PC-9 (cell line): ENCODE results near the gene P4HB. TPM values are rescaled to one million over a fixed set of nuclear protein-coding genes. Genes with fewer than 3 reads are reported as not detected.

Experiments used
- BruUV-seq: library from RNA; stranded (reverse); fragments of 400-500 nt; replicated peaks from 2 replicates; lab custom pipeline; 2021; lab: Mats Ljungman, UMichigan
- CTCF ChIA-PET: fragments of 300-600 bp; sonication (Branson Sonifier 250); formaldehyde crosslinking; loops from one replicate; lab custom pipeline; 2022; ENCODE audit warnings: antibody characterized with exemption; lab: Charles Lee
- POLR2A ChIA-PET: fragments of 300-600 bp; sonication (Branson Sonifier 250); formaldehyde crosslinking; loops from one replicate; lab custom pipeline; 2022; ENCODE audit warnings: antibody characterized with exemption; ENCODE audit not compliant: unreplicated experiment; lab: Charles Lee
- DNase-seq, 2 experiments: peaks; one replicate each; pipeline versions ENCODE4 v3.0.0 to v3.0.0-alpha.2; 2015 to 2022; ENCODE audit warnings: mixed read lengths in 1 of 2
- H2AFZ ChIP-seq: fragments of 200-600 bp; sonication (generic); 2 replicates; pipeline ENCODE4 v1.8.1; 2017; ENCODE audit warnings: antibody characterized with exemption
- H3F3A ChIP-seq: fragments of 200-600 bp; sonication (generic); 2 replicates; pipeline ENCODE4 v1.8.1; 2017; ENCODE audit warnings: antibody characterized with exemption, mild to moderate bottlenecking, low read depth; ENCODE audit not compliant: insufficient read depth
- H3K27ac ChIP-seq: fragments of 200-600 bp; sonication (generic); 2 replicates; pipeline ENCODE4 v1.6.1; 2016; ENCODE audit warnings: mixed run types
- H3K27me3 ChIP-seq: fragments of 200-600 bp; sonication (generic); 2 replicates; pipeline ENCODE4 v1.6.1; 2016; ENCODE audit warnings: low read depth, mixed run types; ENCODE audit not compliant: insufficient read depth
- H3K36me3 ChIP-seq: fragments of 200-600 bp; sonication (generic); 2 replicates; pipeline ENCODE4 v1.6.1; 2016; ENCODE audit warnings: low read depth, mixed run types
- H3K4me1 ChIP-seq: fragments of 200-600 bp; sonication (generic); replicated peaks from 2 replicates; pipeline ENCODE4 v1.6.1; 2016; ENCODE audit warnings: mixed run types; ENCODE audit not compliant: insufficient read depth
- H3K4me2 ChIP-seq: fragments of 200-600 bp; sonication (generic); 2 replicates; pipeline ENCODE4 v1.6.1; 2017; ENCODE audit warnings: mixed run types
- H3K4me3 ChIP-seq: fragments of 200-600 bp; sonication (generic); 2 replicates; pipeline ENCODE4 v1.6.1; 2016; ENCODE audit warnings: mixed run types
- H3K79me2 ChIP-seq: fragments of 200-600 bp; sonication (generic); 2 replicates; pipeline ENCODE4 v1.6.1; 2017; ENCODE audit warnings: low read depth, mixed run types
- H3K9me2 ChIP-seq: fragments of 200-600 bp; sonication (generic); 2 replicates; pipeline ENCODE4 v1.8.1; 2017; ENCODE audit warnings: mild to moderate bottlenecking; ENCODE audit not compliant: insufficient read depth
- H3K9me3 ChIP-seq: fragments of 200-600 bp; sonication (generic); 2 replicates; pipeline ENCODE4 v1.8.1; 2016; ENCODE audit warnings: low read depth; ENCODE audit not compliant: insufficient read depth
- H4K20me1 ChIP-seq: fragments of 200-600 bp; sonication (generic); 2 replicates; pipeline ENCODE4 v1.8.1; 2017; ENCODE audit not compliant: insufficient read depth
- CTCF ChIP-seq: fragments of 200-600 bp; sonication (generic); conservative IDR thresholded peaks from 2 replicates; pipeline ENCODE4 v1.6.1; 2017; ENCODE audit warnings: mixed run types, antibody characterized with exemption, mild to moderate bottlenecking, moderate library complexity
- EZH2 ChIP-seq: fragments of 200-600 bp; sonication (generic); IDR thresholded peaks from 2 replicates; pipeline ENCODE4 v1.8.0; 2017; ENCODE audit warnings: antibody characterized with exemption, low read depth
- intact Hi-C: fragments of 100-400 bp; cut with micrococcal nuclease; formaldehyde crosslinking; loops from one replicate; pipeline ENCODE4 v1.10.0; 2022; ENCODE audit not compliant: unreplicated experiment
- total RNA-seq: library from RNA; stranded (reverse); gene quantifications from 2 replicates; pipeline ENCODE4 v1.2.3, GENCODE V29; 2021

Gene P4HB
- total RNA-seq, 1 experiment from 2014 or later: 636 TPM

DNA sequence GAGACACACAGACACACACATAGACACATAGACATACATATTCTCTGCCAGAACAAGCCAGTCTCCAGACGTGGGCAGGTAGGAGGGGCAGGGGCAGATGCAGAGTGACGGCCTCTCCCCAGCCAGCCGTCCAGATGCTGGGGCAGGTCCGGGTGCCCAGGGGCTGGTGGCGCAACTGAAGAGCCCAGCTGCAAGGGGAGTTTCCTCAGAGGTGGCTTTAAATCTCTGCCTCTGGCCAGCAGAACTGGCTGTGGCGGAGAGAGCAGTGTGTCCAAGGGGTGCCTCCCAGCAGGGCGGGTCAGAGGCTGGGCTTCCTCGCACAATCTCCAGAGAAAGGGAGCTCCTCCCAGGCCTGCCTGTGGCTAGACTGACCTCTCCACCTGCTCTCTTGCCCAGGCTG lies 65.8 kb downstream of the P4HB start:
- no TSS peak for BruUV-seq
- ChIA-PET POLR2A (interaction anchor here (0.5 to 0.7 kb wide), 4 partner anchors 81 to 197 kb away, joined by 3 to 18 read pairs (median 8); no protein-coding TSS in a partner anchor), CTCF (interaction anchor here (0.8 to 1.0 kb wide), 2 partner anchors 14 to 72 kb away, joined by 5 read pairs; no protein-coding TSS in a partner anchor)
- no peak overlapping the region for H3K27ac ChIP-seq
- no peaks in the 10 kb centered on the region for H4K20me1 ChIP-seq
- no peak overlapping the region for H3K4me3 ChIP-seq
- H2AFZ ChIP-seq: no peak overlapping the region
- TF ChIP-seq EZH2: no peak
- H3K27me3 ChIP-seq: no peaks in the 10 kb centered on the region
- intact Hi-C loops: no loop called here
- peaks cover 24% of the 10 kb centered on the region for H3F3A ChIP-seq
- 0 out of 2 replicates have a peak, but pooled peaks cover 7% of the 10 kb centered on the region for H3K4me1 ChIP-seq
- H3K9me3 ChIP-seq: no peaks in the 10 kb centered on the region
- no peaks in the 10 kb centered on the region for H3K9me2 ChIP-seq
- peak overlapping the region; percentile 32 for H3K4me2 ChIP-seq
- no peaks in the 10 kb centered on the region for H3K79me2 ChIP-seq
- peak; percentile 56 to 84 for DNase-seq
- H3K36me3 ChIP-seq: no peaks in the 10 kb centered on the region

- Histone ChIP-seq H3K4me1 (0 out of 2 replicates have a peak, but pooled peaks cover 7% of the 10 kb centered on the region), H3K79me2 (no peaks in the 10 kb centered on the region), H3K4me2 (peak overlapping the region; percentile 32), H3K9me3 (no peaks in the 10 kb centered on the region), H3K27ac (no peak overlapping the region), H4K20me1 (no peaks in the 10 kb centered on the region), H3K9me2 (no peaks in the 10 kb centered on the region), H3K27me3 (no peaks in the 10 kb centered on the region), H3F3A (peaks cover 24% of the 10 kb centered on the region), H2AFZ (no peak overlapping the region), H3K4me3 (no peak overlapping the region), H3K36me3 (no peaks in the 10 kb centered on the region)
- ChIA-PET POLR2A (interaction anchor here (0.6 to 0.7 kb wide), 2 partner anchors 81 to 87 kb away, joined by 10 to 18 read pairs; no protein-coding TSS in a partner anchor), CTCF (interaction anchor here (1.0 kb wide), 1 partner anchor 14 kb away, joined by 5 read pairs; no protein-coding TSS in a partner anchor)
- no peak for DNase-seq
- intact Hi-C loops: no loop called here
- BruUV-seq: no TSS peak
- TF ChIP-seq EZH2: no peak
- TF ChIP-seq CTCF: no peak
These were observed 66.3 kb downstream of the P4HB start for GRCh38 chr17:81794074-81794476.

Other genes with a start within 250 kb of the P4HB start
- gene NPLOC4, start 223.4 kb downstream of the P4HB start, total RNA-seq: 154 and 208 TPM in 2 replicates
- 8.6 and 15.0 TPM in 2 replicates for gene TSPAN10, start 223.3 kb downstream of the P4HB start, total RNA-seq
- 0.68 and 1.3 TPM in 2 replicates for gene PDE6G, start 204.0 kb downstream of the P4HB start, total RNA-seq
- 40.2 and 66.0 TPM in 2 replicates for gene OXLD1, start 193.9 kb downstream of the P4HB start, total RNA-seq
- gene CCDC137, start 193.8 kb downstream of the P4HB start, total RNA-seq: 29.3 and 30.0 TPM in 2 replicates
- 41.7 and 48.3 TPM in 2 replicates for gene ARL16, start 176.7 kb downstream of the P4HB start, total RNA-seq
- gene HGS, start 176.5 kb downstream of the P4HB start, total RNA-seq: 149 and 166 TPM in 2 replicates
- 98.6 and 142 TPM in 2 replicates for gene MRPL12, start 157.2 kb downstream of the P4HB start, total RNA-seq
- 83.6 and 86.5 TPM in 2 replicates for gene SLC25A10, start 148.3 kb downstream of the P4HB start, total RNA-seq
- gene GCGR, start 56.4 kb downstream of the P4HB start, total RNA-seq: not detected in 2 replicates
- 53.8 and 84.0 TPM in 2 replicates for gene MCRIP1, start 27.2 kb downstream of the P4HB start, total RNA-seq
- gene PPP1R27, start 25.5 kb downstream of the P4HB start, total RNA-seq: not detected in 2 replicates
- 242 and 309 TPM in 2 replicates for gene ARHGDIA, start 10.8 kb upstream of the P4HB start, total RNA-seq
- 138 and 156 TPM in 2 replicates for gene ALYREF, start 31.1 kb upstream of the P4HB start, total RNA-seq
- 187 and 256 TPM in 2 replicates for gene ANAPC11, start 31.2 kb upstream of the P4HB start, total RNA-seq
- 0.83 and 1.1 TPM in 2 replicates for gene NPB, start 41.7 kb upstream of the P4HB start, total RNA-seq
- 54.7 and 82.2 TPM in 2 replicates for gene PCYT2, start 50.9 kb upstream of the P4HB start, total RNA-seq
- gene SIRT7, start 57.6 kb upstream of the P4HB start, total RNA-seq: 78.3 and 98.5 TPM in 2 replicates
- gene MAFG, start 67.2 kb upstream of the P4HB start, total RNA-seq: 79.5 and 85.9 TPM in 2 replicates
- gene PYCR1, start 76.8 kb upstream of the P4HB start, total RNA-seq: 88.9 and 120 TPM in 2 replicates
- not detected in 2 replicates for gene MYADML2, start 86.7 kb upstream of the P4HB start, total RNA-seq
- 0.33 TPM in 1 of 2 replicates, not detected in the other for gene NOTUM, start 100.7 kb upstream of the P4HB start, total RNA-seq
- 54.9 and 80.0 TPM in 2 replicates for gene ASPSCR1, start 117.1 kb upstream of the P4HB start, total RNA-seq
- gene CENPX, start 162.3 kb upstream of the P4HB start, total RNA-seq: 115 and 132 TPM in 2 replicates
- 41.5 and 42.6 TPM in 2 replicates for gene LRRC45, start 162.8 kb upstream of the P4HB start, total RNA-seq
- gene RAC3, start 171.1 kb upstream of the P4HB start, total RNA-seq: 32.3 and 41.6 TPM in 2 replicates
- 120 and 129 TPM in 2 replicates for gene DCXR, start 177.2 kb upstream of the P4HB start, total RNA-seq
- 40.4 and 49.1 TPM in 2 replicates for gene RFNG, start 191.3 kb upstream of the P4HB start, total RNA-seq
- gene GPS1, start 191.4 kb upstream of the P4HB start, total RNA-seq: 121 and 124 TPM in 2 replicates
- gene DUS1L, start 205.3 kb upstream of the P4HB start, total RNA-seq: 138 and 175 TPM in 2 replicates
- 455 and 658 TPM in 2 replicates for gene FASN, start 237.7 kb upstream of the P4HB start, total RNA-seq